GM12892 (cell line): ENCODE data around the gene TWF2.

Source experiments
- POLR2A ChIP-seq: IDR thresholded peaks from 2 replicates; pipeline ENCODE4 v1.6.1; 2011; ENCODE audit warnings: low read depth, low read length, control low read depth
- TAF1 ChIP-seq: IDR thresholded peaks from 2 replicates; pipeline ENCODE4 v1.6.1; 2011; ENCODE audit warnings: low read depth, mild to moderate bottlenecking, control low read depth, low read length, borderline replicate concordance

GRCh38 chr3:52221563-52222318 is 17.2 kb downstream of the TWF2 start:
- no peak for TF ChIP-seq POLR2A
- TF ChIP-seq TAF1 = no peak
